Epithelial cell of proximal tubule (primary cell): ENCODE data around the gene MCF2L. TPM values are rescaled to one million over a fixed set of nuclear protein-coding genes. Genes with fewer than 3 reads are reported as not detected.
A peak's percentile ranks its signal among the peaks of the same experiment; 100 is the strongest.

ENCODE experiments used
- DNase-seq: peaks from one replicate; pipeline ENCODE4 v3.0.0-alpha.2; 2011; ENCODE audit warnings: low read depth
- H3K4me3 ChIP-seq: 2 replicates; pipeline ENCODE4 v1.5.1; 2011; ENCODE audit warnings: low read depth, mild to moderate bottlenecking, low read length
- total RNA-seq: library from RNA; depleted of rRNA; stranded (reverse); fragments of >200 nt; gene quantifications from 2 replicates; pipeline ENCODE4 v1.2.3, GENCODE V29; 2015
- TF ChIP-seq, protein P1 (sequence below): conservative IDR thresholded peaks from 2 replicates; pipeline ENCODE4 v1.5.1; 2012; ENCODE audit warnings: low read depth, mild to moderate bottlenecking, low read length

MCF2L gene
- total RNA-seq, 1 donor from 2014 or later, result 10.8 TPM

DNA sequence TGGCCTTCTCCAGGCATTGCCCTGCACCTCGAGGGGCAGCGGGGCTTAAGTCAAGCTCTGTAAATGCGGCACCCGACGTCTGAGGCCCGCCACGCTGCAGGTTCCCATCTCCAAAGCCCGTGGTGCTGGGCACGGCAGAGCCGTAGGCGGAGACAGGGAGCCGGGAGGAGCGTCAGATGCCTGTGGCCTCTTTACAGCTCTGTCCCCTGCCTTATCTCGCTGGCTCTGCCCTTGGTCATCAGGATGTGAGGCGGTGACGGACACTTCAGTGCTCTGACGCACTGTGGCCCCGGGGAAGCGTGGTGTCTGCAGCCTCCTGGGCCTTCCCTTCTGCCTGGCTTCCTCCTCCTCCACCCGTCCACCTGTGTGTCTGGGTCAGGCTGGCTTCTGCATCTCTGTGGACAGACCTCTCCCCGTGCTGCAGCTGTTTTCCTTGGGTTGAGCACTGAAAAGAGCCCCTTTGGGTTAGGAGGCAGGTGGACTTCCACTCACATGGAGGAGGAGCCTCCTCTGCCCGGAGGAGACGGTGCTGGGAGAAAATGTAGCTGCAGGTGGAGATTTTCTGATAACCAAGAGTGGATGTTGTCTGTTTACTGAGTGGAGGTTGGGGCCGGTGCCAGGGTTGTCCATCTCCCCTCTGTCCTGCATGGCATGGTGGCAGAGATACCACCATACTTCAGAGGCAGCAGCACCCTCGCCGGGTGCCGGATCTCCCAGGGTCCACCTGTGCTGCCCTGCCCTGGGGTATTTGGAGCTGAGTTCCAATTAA lies 14.6 kb downstream of the MCF2L start:
- TF ChIP-seq, protein P1, sequence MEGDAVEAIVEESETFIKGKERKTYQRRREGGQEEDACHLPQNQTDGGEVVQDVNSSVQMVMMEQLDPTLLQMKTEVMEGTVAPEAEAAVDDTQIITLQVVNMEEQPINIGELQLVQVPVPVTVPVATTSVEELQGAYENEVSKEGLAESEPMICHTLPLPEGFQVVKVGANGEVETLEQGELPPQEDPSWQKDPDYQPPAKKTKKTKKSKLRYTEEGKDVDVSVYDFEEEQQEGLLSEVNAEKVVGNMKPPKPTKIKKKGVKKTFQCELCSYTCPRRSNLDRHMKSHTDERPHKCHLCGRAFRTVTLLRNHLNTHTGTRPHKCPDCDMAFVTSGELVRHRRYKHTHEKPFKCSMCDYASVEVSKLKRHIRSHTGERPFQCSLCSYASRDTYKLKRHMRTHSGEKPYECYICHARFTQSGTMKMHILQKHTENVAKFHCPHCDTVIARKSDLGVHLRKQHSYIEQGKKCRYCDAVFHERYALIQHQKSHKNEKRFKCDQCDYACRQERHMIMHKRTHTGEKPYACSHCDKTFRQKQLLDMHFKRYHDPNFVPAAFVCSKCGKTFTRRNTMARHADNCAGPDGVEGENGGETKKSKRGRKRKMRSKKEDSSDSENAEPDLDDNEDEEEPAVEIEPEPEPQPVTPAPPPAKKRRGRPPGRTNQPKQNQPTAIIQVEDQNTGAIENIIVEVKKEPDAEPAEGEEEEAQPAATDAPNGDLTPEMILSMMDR, result no peak
- no peak overlapping the region for H3K4me3 ChIP-seq
- no peak for DNase-seq

DNA sequence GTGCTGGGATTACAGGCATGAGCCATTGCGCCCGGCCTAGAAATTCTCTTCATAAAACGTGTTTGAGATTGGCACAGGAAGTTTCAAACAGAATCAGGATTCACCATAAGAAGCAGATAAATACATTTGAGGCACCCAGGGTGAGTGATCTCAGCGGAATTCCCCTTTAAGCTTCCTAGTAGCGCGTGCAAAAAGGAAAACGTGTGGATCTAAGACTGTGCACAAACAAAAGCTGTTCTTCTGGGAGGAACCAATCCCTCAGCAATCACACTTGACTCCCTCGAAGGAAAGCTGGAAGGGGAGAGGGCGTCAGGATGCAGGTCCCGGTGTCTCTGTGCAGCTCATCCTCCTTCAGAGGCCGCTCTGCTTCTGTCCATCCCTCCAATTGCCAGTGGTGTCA lies 15.5 kb downstream of the MCF2L start:
- TF ChIP-seq, protein P1, result no peak
- DNase-seq, result no peak
- H3K4me3 ChIP-seq, result no peak overlapping the region

DNA sequence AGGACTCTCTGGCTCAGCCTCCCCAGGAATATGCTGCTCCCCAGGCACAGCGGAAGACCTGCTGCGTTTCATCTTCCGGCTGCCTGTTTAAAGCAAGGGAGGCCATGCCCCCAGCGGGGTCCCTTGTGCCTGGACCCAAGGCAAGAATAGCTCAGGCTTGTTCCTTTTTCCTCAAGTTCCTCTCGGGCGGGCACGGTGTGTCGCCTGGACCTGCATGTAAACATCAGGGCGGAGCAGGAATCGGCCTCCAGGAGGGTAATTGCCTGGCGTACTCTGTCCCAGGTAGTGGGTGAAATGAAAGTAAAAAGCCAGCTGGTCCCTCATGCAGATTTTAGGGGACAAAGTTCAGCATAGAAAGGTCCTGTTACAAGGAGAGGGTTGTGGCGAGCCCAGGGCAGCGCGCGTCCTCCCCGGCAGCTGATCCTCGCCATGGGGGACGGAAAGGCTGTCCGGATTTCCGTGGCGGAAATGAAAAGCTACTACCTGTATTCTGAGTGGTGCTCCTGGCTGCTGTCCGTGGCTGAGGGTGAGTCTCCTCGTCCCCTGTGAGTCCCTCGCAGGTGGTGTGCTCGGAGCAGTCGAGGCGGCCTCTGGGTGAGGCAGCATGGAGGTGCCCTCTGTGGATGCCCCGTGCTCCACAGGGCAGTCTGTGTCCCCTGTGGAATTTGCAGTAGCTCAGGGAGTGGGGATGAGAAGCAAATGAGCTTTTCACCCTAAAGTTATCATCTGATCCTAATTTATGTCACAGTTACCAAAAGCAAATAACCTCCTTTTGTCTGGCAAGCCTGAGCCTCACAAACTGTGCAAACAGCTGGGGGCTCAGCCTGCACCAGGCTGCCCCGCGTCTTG lies 16.2 kb downstream of the MCF2L start:
- no peak for DNase-seq
- peak overlapping the region; percentile 45 for H3K4me3 ChIP-seq
- TF ChIP-seq, protein P1, result no peak

DNA sequence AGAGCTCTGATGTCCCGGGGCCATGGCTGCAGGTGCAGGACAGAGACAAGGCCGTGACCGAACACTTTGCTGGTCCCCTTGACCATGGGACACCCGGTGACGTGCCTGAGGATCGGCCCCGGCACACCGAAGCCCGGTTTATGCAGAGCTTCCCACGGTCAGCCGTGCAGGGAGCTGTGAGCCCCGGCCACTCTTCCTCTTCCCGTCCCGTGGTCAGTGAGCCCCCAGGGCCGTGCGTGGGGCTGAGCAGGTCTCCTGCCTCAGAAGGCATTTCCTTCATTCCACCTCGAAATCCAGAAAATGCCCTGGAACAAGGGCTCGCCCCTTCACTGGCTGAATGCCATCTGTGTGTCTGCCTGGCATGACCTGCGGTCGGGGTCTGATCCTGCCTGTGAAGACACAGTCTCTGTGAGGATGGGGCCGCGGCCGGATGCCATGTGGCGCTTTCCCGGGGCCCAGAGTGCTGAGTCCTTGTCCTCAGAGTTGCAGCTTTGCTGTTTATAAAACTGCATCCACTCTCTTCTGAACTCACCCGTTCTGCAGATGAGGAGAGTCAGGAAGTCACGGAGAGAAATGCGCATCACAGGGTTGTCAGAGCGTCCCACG lies 16.9 kb downstream of the MCF2L start:
- TF ChIP-seq, protein P1, result no peak
- no peak overlapping the region for H3K4me3 ChIP-seq
- DNase-seq, result no peak

DNA sequence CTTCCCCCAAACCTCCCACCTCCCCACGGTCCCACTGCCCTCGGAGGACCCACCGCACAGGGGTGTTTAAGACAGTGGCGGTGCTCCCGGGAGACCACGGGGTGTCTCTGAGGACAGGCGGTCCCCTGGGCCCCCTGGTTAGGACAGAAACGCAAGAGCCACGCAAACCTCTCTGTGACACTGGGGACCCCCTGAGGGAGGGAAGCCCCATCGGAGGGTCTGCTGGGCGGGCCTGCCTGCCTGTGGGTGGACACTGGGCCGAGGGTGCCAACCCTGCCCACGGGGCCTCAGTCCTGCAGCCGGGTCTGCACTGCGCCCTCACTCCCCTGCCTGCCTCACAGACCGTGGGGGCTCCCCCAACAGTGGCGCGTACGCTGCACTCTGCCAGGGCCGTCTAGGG lies 17.5 kb downstream of the MCF2L start:
- no peak overlapping the region for H3K4me3 ChIP-seq
- TF ChIP-seq, protein P1, result no peak
- no peak for DNase-seq

DNA sequence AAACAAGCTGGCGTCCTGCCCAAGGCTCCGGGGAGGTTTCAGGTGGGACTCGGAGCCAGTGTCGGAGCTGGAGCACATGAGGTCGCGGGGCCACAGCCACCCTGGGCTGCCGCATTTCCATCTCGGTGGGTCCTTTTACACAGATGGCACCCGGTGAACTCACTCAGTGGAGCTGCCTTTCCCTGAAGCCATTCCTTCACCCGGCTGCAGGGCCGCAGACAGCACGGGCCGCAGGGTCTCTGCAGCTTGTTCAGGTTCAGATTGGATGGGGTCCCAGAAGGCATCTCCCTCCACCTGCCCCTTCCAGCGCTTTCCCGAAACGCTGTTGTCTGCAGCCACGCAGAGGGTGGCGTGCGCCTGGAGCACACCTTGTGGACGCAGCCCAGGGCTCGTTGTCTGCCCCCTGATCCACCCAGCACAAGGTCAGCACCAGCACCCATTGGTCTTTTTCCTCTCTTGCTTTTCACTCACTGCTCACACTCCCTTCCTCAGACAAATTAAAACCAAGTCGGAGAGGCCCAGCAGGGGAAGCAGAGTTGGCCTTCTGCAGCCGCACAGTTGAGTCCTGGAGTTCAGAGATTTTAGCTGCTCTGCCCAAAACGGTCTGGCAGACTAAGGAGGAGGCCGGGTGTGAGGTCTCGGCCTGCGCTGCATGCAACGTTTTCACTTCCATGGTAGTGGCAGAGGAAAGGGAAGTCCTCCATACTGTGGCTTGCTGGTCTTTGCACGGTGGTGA lies 18.1 kb downstream of the MCF2L start:
- TF ChIP-seq, protein P1, result no peak
- no peak for DNase-seq
- H3K4me3 ChIP-seq, result no peak overlapping the region
